PC-3 (cell line): ENCODE measurements around the gene RPS21. TPM values are rescaled to one million over a fixed set of nuclear protein-coding genes. Genes with fewer than 3 reads are reported as not detected.

Source experiments
- ATAC-seq: fragments of 200-7000 bp; cut with Tn5 transposase; 2 replicates; pipeline ENCODE4 v1.9.1; 2020; ENCODE audit warnings: mild to moderate bottlenecking, moderate library complexity
- BruUV-seq: library from RNA; stranded (reverse); fragments of 400-500 nt; replicated peaks from 2 replicates; lab custom pipeline; 2021; lab: Mats Ljungman, UMichigan
- CTCF ChIA-PET: fragments of 300-600 bp; sonication (Branson Sonifier 250); formaldehyde crosslinking; loops from one replicate; lab custom pipeline; 2022; ENCODE audit warnings: antibody characterized with exemption; lab: Charles Lee
- POLR2A ChIA-PET: fragments of 300-600 bp; sonication (Branson Sonifier 250); formaldehyde crosslinking; loops from one replicate; lab custom pipeline; 2022; ENCODE audit warnings: antibody characterized with exemption; ENCODE audit not compliant: unreplicated experiment; lab: Charles Lee
- DNase-seq: peaks from one replicate; pipeline ENCODE4 v3.0.0-alpha.2; 2015
- H2AFZ ChIP-seq: fragments of 300-600 bp; sonication (generic); 2 replicates; pipeline ENCODE4 v1.6.0; 2016; ENCODE audit warnings: antibody characterized with exemption, low read length
- H3F3A ChIP-seq: fragments of 300-600 bp; sonication (generic); one replicate; pipeline ENCODE4 v1.6.0; 2017; ENCODE audit warnings: antibody characterized with exemption, low read length, control low read depth, mild to moderate bottlenecking; ENCODE audit not compliant: unreplicated experiment
- H3K27ac ChIP-seq: fragments of 300-600 bp; sonication (generic); 2 replicates; pipeline ENCODE4 v1.5.1; 2016; ENCODE audit warnings: mild to moderate bottlenecking, low read length
- H3K27me3 ChIP-seq: fragments of 300-600 bp; sonication (generic); 2 replicates; pipeline ENCODE4 v1.6.1; 2016; ENCODE audit warnings: low read length, mixed read lengths
- H3K36me3 ChIP-seq: fragments of 300-600 bp; sonication (generic); 2 replicates; pipeline ENCODE4 v1.6.1; 2016; ENCODE audit warnings: low read depth, mixed run types, low read length, mixed read lengths
- H3K4me1 ChIP-seq: fragments of 300-600 bp; sonication (generic); 2 replicates; pipeline ENCODE4 v1.5.1; 2016; ENCODE audit warnings: low read length; ENCODE audit not compliant: insufficient read depth
- H3K4me2 ChIP-seq: fragments of 300-600 bp; sonication (generic); 2 replicates; pipeline ENCODE4 v1.6.0; 2016; ENCODE audit warnings: low read length
- H3K4me3 ChIP-seq: fragments of 300-600 bp; sonication (generic); 2 replicates; pipeline ENCODE4 v1.5.1; 2016; ENCODE audit warnings: mild to moderate bottlenecking, low read length, mixed read lengths
- H3K79me2 ChIP-seq: fragments of 300-600 bp; sonication (generic); 2 replicates; pipeline ENCODE4 v1.6.1; 2017; ENCODE audit warnings: low read length, mixed read lengths
- H3K9ac ChIP-seq: fragments of 300-600 bp; sonication (generic); 2 replicates; pipeline ENCODE4 v1.6.0; 2016; ENCODE audit warnings: mild to moderate bottlenecking, low read length
- H3K9me2 ChIP-seq: fragments of 300-600 bp; sonication (generic); replicated peaks from 2 replicates; pipeline ENCODE4 v1.6.1; 2016; ENCODE audit warnings: mixed run types, low read length, mixed read lengths
- H3K9me3 ChIP-seq: fragments of 300-600 bp; sonication (generic); 2 replicates; pipeline ENCODE4 v1.6.1; 2016; ENCODE audit warnings: low read length, mixed read lengths
- H4K20me1 ChIP-seq: fragments of 300-600 bp; sonication (generic); 2 replicates; pipeline ENCODE4 v1.6.1; 2016; ENCODE audit warnings: low read length, mixed read lengths
- CTCF ChIP-seq: fragments of 300-600 bp; sonication (generic); conservative IDR thresholded peaks from 2 replicates; pipeline ENCODE4 v1.5.1; 2017; ENCODE audit warnings: antibody characterized with exemption, low read depth, mild to moderate bottlenecking, low read length
- EZH2 ChIP-seq: fragments of 300-600 bp; sonication (generic); IDR thresholded peaks from one replicate; pipeline ENCODE4 v1.6.1; 2017; ENCODE audit warnings: antibody characterized with exemption, mild to moderate bottlenecking, low read length; ENCODE audit not compliant: unreplicated experiment
- EZH2phosphoT487 ChIP-seq: fragments of 300-600 bp; sonication (generic); IDR thresholded peaks from 2 replicates; pipeline ENCODE4 v1.6.1; 2018; ENCODE audit warnings: mild to moderate bottlenecking, antibody characterized with exemption, low read length, borderline replicate concordance
- intact Hi-C: fragments of 100-400 bp; cut with micrococcal nuclease; formaldehyde crosslinking; loops from 2 replicates; pipeline ENCODE4 v1.9.0; 2023
- total RNA-seq: library from RNA; depleted of rRNA; stranded (reverse); fragments of >200 nt; gene quantifications from 2 replicates; pipeline ENCODE4 v1.2.3, GENCODE V29; 2014

Gene RPS21
- total RNA-seq, 1 experiment from 2014 or later = 1,945 TPM

GRCh38 chr20:62407221-62407992 lies 20.5 kb downstream of the RPS21 start, which contains the start of gene CABLES2:
CABLES2 (minus strand) TSS chr20:62407285; CDS start chr20:62407276, 9 bp downstream.
- Histone ChIP-seq H3K27ac (no peak within 1 kb of the TSS), H3K79me2 (peaks cover 27% of the 10 kb centered on the region), H3K4me1 (peaks cover 19% of the 10 kb centered on the region), H3K4me3 (peak within 1 kb of the TSS; percentile 92), H3K9ac (peak within 1 kb of the TSS; percentile 82), H3F3A (no peaks in the 10 kb centered on the region), H3K4me2 (peak within 1 kb of the TSS; percentile 99), H4K20me1 (0 out of 2 replicates have a peak, but pooled peaks cover 7% of the 10 kb centered on the region), H3K9me2 (no peaks in the 10 kb centered on the region), H3K27me3 (no peaks in the 10 kb centered on the region), H2AFZ (peak within 1 kb of the TSS; percentile 94), H3K9me3 (no peaks in the 10 kb centered on the region), H3K36me3 (peaks cover 3% of the 10 kb centered on the region; the same call in 1 of the 2 replicates)
- ChIA-PET CTCF (no interaction called here), POLR2A (interaction anchor here (0.8 kb wide), 1 partner anchor 57 kb away, joined by 3 read pairs; no protein-coding TSS in a partner anchor)
- ATAC-seq (peak; percentile 76), DNase-seq (peak; percentile 94)
- BruUV-seq = TSS peak; percentile 20
- intact Hi-C loops = no loop called here
- TF ChIP-seq EZH2 = no peak
- TF ChIP-seq CTCF = no peak
- no peak for TF ChIP-seq EZH2phosphoT487

DNA sequence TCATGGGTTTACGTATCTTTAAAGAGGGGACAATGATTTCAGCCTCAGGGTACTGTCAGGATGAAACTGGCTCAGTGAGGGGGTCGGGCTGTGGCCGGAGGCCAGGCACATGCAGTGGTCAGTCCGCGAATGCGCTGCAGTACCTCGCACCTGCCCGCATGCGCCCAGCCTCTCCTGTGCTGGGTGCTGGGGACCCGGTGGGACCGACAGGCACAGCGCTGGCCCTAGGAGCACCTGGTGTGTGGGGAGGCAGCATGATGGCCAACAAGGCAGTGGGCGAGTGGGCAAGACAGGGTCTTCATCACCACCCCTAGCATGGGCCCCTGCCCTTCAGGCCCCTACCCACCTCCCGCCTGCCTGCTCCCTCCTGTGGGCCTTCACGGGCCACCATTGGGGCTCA lies 21.2 kb downstream of the RPS21 start:
- Histone ChIP-seq H3K9ac (no peak overlapping the region), H3K27ac (no peak overlapping the region), H3K36me3 (no peaks in the 10 kb centered on the region), H3K4me3 (no peak overlapping the region), H3K4me2 (peak overlapping the region; percentile 88), H3K79me2 (peaks cover 27% of the 10 kb centered on the region), H3K27me3 (no peaks in the 10 kb centered on the region), H3K4me1 (peaks cover 19% of the 10 kb centered on the region), H3K9me3 (no peaks in the 10 kb centered on the region), H4K20me1 (0 out of 2 replicates have a peak, but pooled peaks cover 7% of the 10 kb centered on the region), H3F3A (no peaks in the 10 kb centered on the region), H2AFZ (no peak overlapping the region), H3K9me2 (no peaks in the 10 kb centered on the region)
- no TSS peak for BruUV-seq
- ATAC-seq (no peak), DNase-seq (no peak)
- CTCF ChIA-PET = no interaction called here
- POLR2A ChIA-PET = interaction anchor here (0.8 kb wide), 1 partner anchor 58 kb away, joined by 3 read pairs; no protein-coding TSS in a partner anchor
- intact Hi-C loops = no loop called here
- TF ChIP-seq EZH2phosphoT487 = no peak
- no peak for TF ChIP-seq CTCF
- no peak for TF ChIP-seq EZH2

DNA sequence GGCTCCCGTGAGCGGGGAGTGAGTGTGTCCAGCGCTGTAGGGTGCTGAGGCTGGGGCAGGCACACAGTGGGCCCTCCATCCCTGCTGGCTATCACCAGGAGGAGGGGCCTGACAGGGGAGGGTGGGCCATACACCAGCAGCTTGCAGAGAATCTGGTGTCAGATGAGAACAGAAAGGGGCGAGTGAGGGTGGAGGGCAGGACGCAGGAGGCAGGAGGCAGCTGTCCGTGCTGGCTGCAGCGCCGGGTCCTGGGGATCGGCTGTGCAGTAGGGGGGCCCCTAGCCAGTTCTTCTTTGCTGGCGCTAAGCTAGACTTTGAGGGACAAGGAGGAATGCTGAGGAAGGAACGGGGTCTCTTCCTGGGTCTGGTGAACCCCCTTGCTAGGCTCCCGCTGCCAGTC lies 21.7 kb downstream of the RPS21 start:
- BruUV-seq = no TSS peak

More for the DNA sequence above, 21.7 kb downstream of the RPS21 start:
- no peak for TF ChIP-seq EZH2phosphoT487
- no peak for TF ChIP-seq CTCF
- TF ChIP-seq EZH2 = no peak
- Histone ChIP-seq H3K9ac (no peak overlapping the region), H3K27ac (no peak overlapping the region), H3K4me2 (no peak overlapping the region), H3K27me3 (no peaks in the 10 kb centered on the region), H3K9me3 (no peaks in the 10 kb centered on the region), H3K4me1 (peaks cover 19% of the 10 kb centered on the region), H3K9me2 (no peaks in the 10 kb centered on the region), H3K36me3 (no peaks in the 10 kb centered on the region), H3F3A (no peaks in the 10 kb centered on the region), H2AFZ (no peak overlapping the region), H3K79me2 (peaks cover 27% of the 10 kb centered on the region), H3K4me3 (no peak overlapping the region), H4K20me1 (0 out of 2 replicates have a peak, but pooled peaks cover 7% of the 10 kb centered on the region)
- ChIA-PET POLR2A (no interaction called here), CTCF (no interaction called here)
- intact Hi-C loops = no loop called here
- no peak for DNase-seq
- no peak for ATAC-seq
